Neural cell (in vitro differentiated cells): Measurements from ENCODE around the gene LGALS8. TPM values are rescaled to one million over a fixed set of nuclear protein-coding genes. Genes with fewer than 3 reads are reported as not detected.

ENCODE experiments used
- H2AFZ ChIP-seq: fragments of 200-600, 300-800 bp; sonication (generic), shearing (Covaris generic); 2 replicates; pipeline ENCODE4 v1.6.0; 2014; ENCODE audit warnings: low read depth, mild to moderate bottlenecking, antibody characterized with exemption, low read length, moderate library complexity
- H3F3A ChIP-seq: fragments of 200-600 bp; shearing (Covaris generic); 2 replicates; pipeline ENCODE4 v1.6.1; 2016; ENCODE audit warnings: mild to moderate bottlenecking, moderate library complexity, mixed read lengths, antibody characterized with exemption, low read length; ENCODE audit not compliant: insufficient read depth, poor library complexity, severe bottlenecking
- H3K27ac ChIP-seq: fragments of 200-600, 300-800 bp; sonication (generic), shearing (Covaris generic); 2 replicates; pipeline ENCODE4 v1.5.1; 2014; ENCODE audit warnings: mild to moderate bottlenecking, low read length, moderate library complexity
- H3K27me3 ChIP-seq: fragments of 300-800, 200-600 bp; sonication (generic), shearing (Covaris generic); 2 replicates; pipeline ENCODE4 v1.6.0; 2014; ENCODE audit warnings: mild to moderate bottlenecking, low read depth, low read length, moderate library complexity; ENCODE audit not compliant: insufficient read depth
- H3K36me3 ChIP-seq: fragments of 300-800, 200-600 bp; sonication (generic), shearing (Covaris generic); 2 replicates; pipeline ENCODE4 v1.5.1; 2014; ENCODE audit warnings: mild to moderate bottlenecking, antibody characterized with exemption, low read length, moderate library complexity; ENCODE audit not compliant: insufficient read depth
- H3K4me2 ChIP-seq: fragments of 300-800, 200-600 bp; sonication (generic), shearing (Covaris generic); 2 replicates; pipeline ENCODE4 v1.6.0; 2014; ENCODE audit warnings: mild to moderate bottlenecking, low read length
- H3K4me3 ChIP-seq: fragments of 300-800, 200-600 bp; sonication (generic), shearing (Covaris generic); 2 replicates; pipeline ENCODE4 v1.5.1; 2014; ENCODE audit warnings: mild to moderate bottlenecking, low read length, moderate library complexity
- H3K79me2 ChIP-seq: fragments of 200-600 bp; shearing (Covaris generic); replicated peaks from 2 replicates; pipeline ENCODE4 v1.6.0; 2014; ENCODE audit warnings: mild to moderate bottlenecking, low read length, moderate library complexity; ENCODE audit not compliant: insufficient read depth
- H3K9ac ChIP-seq: fragments of 300-800, 200-600 bp; sonication (generic), shearing (Covaris generic); 2 replicates; pipeline ENCODE4 v1.6.1; 2016; ENCODE audit warnings: mild to moderate bottlenecking, low read length, mixed read lengths
- H3K9me2 ChIP-seq: fragments of 200-600 bp; shearing (Covaris generic); 2 replicates; pipeline ENCODE4 v1.6.1; 2016; ENCODE audit warnings: mild to moderate bottlenecking, low read length, mixed read lengths; ENCODE audit not compliant: insufficient read depth
- H3K9me3 ChIP-seq: fragments of 200-600, 300-800 bp; sonication (generic), shearing (Covaris generic); 2 replicates; pipeline ENCODE4 v1.6.1; 2016; ENCODE audit warnings: mild to moderate bottlenecking, mixed run types, low read length, moderate library complexity, mixed read lengths
- H4K20me1 ChIP-seq: fragments of 200-600 bp; shearing (Covaris generic); 2 replicates; pipeline ENCODE4 v1.6.1; 2016; ENCODE audit warnings: mild to moderate bottlenecking, mixed run types; ENCODE audit not compliant: insufficient read depth
- EP300 ChIP-seq: fragments of 450-650 bp; conservative IDR thresholded peaks from 2 replicates; pipeline ENCODE4 v1.6.1; 2014; ENCODE audit warnings: antibody characterized with exemption, mild to moderate bottlenecking, moderate library complexity; ENCODE audit not compliant: poor library complexity, severe bottlenecking
- EZH2 ChIP-seq: fragments of 200-600, 300-800 bp; shearing (Covaris generic), sonication (generic); IDR thresholded peaks from 2 replicates; pipeline ENCODE4 v1.6.1; 2014; ENCODE audit warnings: antibody characterized with exemption, low read length, borderline replicate concordance, mild to moderate bottlenecking; ENCODE audit not compliant: insufficient read depth, poor library complexity, severe bottlenecking
- MXI1 ChIP-seq: fragments of 450-650 bp; conservative IDR thresholded peaks from 2 replicates; pipeline ENCODE4 v1.6.1; 2014; ENCODE audit warnings: antibody characterized with exemption, mild to moderate bottlenecking; ENCODE audit not compliant: poor library complexity, severe bottlenecking
- POLR2AphosphoS5 ChIP-seq: IDR thresholded peaks from 2 replicates; pipeline ENCODE4 v1.6.1; 2012
- RAD21 ChIP-seq: fragments of 450-650 bp; conservative IDR thresholded peaks from 2 replicates; pipeline ENCODE4 v1.6.1; 2014; ENCODE audit warnings: antibody characterized with exemption, mild to moderate bottlenecking, moderate library complexity
- SMC3 ChIP-seq: fragments of 450-650 bp; conservative IDR thresholded peaks from 2 replicates; pipeline ENCODE4 v1.6.1; 2014; ENCODE audit warnings: antibody characterized with exemption, mild to moderate bottlenecking, moderate library complexity; ENCODE audit not compliant: poor library complexity
- TAF1 ChIP-seq: IDR thresholded peaks from 2 replicates; pipeline ENCODE4 v1.6.1; 2012; ENCODE audit warnings: low read depth
- polyA plus RNA-seq: library from polyadenylated mRNA; depleted of rRNA; stranded (reverse); fragments of >200 nt; gene quantifications from 2 replicates; pipeline ENCODE4 v1.2.3, GENCODE V29; 2014
- TF ChIP-seq, protein P1 (sequence below): IDR thresholded peaks from 2 replicates; pipeline ENCODE4 v1.6.1; 2012; ENCODE audit warnings: borderline replicate concordance
- TF ChIP-seq, protein P2 (sequence below): fragments of 450-650 bp; IDR thresholded peaks from 2 replicates; pipeline ENCODE4 v1.5.1; 2014; ENCODE audit warnings: antibody characterized with exemption, mild to moderate bottlenecking, moderate library complexity; ENCODE audit not compliant: poor library complexity, severe bottlenecking

The LGALS8 gene
- polyA plus RNA-seq, 1 donor from 2014 or later = 1.0 TPM

DNA sequence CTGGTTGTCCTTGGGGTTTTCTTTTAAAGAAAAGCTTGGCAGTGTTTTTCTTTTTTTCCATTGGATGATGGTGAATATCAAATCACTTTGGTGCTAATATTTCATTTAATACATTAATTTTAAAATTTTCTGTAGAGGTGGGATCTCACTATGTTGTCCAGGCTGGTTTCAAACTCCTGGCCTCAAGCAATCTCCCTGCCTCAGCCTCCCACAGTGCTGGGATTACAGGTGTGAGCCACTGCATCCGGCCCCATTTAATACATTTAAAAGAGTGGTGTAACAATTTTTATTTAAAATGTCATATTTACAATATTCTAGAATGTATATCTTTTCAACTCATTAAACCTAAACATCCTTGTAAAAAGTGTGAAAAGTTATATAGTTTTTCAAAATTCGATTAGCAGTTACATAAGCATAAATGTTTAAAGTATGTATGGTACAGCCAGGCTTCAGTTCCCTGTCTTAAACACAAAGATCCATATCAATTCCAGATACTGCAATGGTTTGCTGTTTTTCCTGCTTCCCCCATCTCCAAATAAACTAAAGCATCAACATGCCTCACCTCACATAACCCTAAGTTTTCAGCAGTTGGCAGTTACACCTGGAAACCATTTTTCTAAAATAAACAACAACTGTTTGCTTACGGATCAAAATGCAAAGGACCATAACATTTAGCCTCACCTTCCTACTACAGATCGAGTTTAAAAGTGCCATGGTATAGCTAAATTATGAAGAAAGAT lies 8.9 kb upstream of the LGALS8 start (continued):
- TF ChIP-seq, protein P1, sequence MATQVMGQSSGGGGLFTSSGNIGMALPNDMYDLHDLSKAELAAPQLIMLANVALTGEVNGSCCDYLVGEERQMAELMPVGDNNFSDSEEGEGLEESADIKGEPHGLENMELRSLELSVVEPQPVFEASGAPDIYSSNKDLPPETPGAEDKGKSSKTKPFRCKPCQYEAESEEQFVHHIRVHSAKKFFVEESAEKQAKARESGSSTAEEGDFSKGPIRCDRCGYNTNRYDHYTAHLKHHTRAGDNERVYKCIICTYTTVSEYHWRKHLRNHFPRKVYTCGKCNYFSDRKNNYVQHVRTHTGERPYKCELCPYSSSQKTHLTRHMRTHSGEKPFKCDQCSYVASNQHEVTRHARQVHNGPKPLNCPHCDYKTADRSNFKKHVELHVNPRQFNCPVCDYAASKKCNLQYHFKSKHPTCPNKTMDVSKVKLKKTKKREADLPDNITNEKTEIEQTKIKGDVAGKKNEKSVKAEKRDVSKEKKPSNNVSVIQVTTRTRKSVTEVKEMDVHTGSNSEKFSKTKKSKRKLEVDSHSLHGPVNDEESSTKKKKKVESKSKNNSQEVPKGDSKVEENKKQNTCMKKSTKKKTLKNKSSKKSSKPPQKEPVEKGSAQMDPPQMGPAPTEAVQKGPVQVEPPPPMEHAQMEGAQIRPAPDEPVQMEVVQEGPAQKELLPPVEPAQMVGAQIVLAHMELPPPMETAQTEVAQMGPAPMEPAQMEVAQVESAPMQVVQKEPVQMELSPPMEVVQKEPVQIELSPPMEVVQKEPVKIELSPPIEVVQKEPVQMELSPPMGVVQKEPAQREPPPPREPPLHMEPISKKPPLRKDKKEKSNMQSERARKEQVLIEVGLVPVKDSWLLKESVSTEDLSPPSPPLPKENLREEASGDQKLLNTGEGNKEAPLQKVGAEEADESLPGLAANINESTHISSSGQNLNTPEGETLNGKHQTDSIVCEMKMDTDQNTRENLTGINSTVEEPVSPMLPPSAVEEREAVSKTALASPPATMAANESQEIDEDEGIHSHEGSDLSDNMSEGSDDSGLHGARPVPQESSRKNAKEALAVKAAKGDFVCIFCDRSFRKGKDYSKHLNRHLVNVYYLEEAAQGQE = no peak

DNA sequence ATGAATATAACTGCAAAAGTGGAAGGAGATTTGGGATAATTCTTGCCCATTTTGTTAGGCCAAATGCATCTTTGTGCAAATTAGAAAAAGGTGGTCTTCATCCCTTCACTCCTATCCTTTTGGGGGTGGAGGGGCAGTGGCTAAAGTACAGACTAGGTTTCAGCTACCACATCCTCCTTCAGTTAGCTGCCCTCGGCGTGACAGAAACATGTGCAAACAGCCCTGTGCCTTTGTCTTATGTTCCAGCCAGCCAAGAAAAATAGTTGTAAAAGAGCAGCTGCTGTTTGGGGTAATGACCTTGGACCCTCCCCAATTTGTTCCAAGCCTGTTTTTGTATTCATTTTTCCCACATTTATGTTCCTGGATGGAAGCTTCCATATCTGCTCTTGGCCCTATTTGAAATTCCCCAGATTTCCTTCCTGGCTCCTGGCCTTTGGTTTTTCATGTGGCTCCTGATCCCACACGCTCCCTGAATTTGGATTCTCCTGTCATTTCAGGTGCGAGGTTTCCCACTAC lies 8.3 kb upstream of the LGALS8 start:
- H2AFZ ChIP-seq = no peak overlapping the region
- H4K20me1 ChIP-seq = no peaks in the 10 kb centered on the region
- H3K9me2 ChIP-seq = no peaks in the 10 kb centered on the region
- no peaks in the 10 kb centered on the region for H3K36me3 ChIP-seq
- TF ChIP-seq SMC3 (no peak), MXI1 (no peak), RAD21 (no peak), POLR2AphosphoS5 (no peak), EZH2 (no peak), TAF1 (no peak), EP300 (no peak)
- TF ChIP-seq, protein P2, sequence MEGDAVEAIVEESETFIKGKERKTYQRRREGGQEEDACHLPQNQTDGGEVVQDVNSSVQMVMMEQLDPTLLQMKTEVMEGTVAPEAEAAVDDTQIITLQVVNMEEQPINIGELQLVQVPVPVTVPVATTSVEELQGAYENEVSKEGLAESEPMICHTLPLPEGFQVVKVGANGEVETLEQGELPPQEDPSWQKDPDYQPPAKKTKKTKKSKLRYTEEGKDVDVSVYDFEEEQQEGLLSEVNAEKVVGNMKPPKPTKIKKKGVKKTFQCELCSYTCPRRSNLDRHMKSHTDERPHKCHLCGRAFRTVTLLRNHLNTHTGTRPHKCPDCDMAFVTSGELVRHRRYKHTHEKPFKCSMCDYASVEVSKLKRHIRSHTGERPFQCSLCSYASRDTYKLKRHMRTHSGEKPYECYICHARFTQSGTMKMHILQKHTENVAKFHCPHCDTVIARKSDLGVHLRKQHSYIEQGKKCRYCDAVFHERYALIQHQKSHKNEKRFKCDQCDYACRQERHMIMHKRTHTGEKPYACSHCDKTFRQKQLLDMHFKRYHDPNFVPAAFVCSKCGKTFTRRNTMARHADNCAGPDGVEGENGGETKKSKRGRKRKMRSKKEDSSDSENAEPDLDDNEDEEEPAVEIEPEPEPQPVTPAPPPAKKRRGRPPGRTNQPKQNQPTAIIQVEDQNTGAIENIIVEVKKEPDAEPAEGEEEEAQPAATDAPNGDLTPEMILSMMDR = no peak
- TF ChIP-seq, protein P1 = no peak
- H3K27ac ChIP-seq = no peak overlapping the region
- no peaks in the 10 kb centered on the region for H3K27me3 ChIP-seq
- H3K9ac ChIP-seq = no peak overlapping the region
- no peaks in the 10 kb centered on the region for H3K9me3 ChIP-seq
- H3K4me2 ChIP-seq = no peak overlapping the region
- no peak overlapping the region for H3K4me3 ChIP-seq
- H3F3A ChIP-seq = no peaks in the 10 kb centered on the region
- H3K79me2 ChIP-seq = no peaks in the 10 kb centered on the region
